IPS-11a (cell line): ENCODE results near the gene NECTIN3.

Experiments used
- H3K4me3 ChIP-seq: one replicate; pipeline ENCODE4 v1.5.1; 2013; ENCODE audit warnings: low read depth, low read length, control low read depth

NECTIN3 gene

GRCh38 chr3:111071257-111072030 lies at the start of gene NECTIN3:
NECTIN3 (plus strand) TSS chr3:111071816; CDS start chr3:111072018, 202 bp downstream.
- H3K4me3 ChIP-seq: peak within 1 kb of the TSS; percentile 90

- no peak overlapping the region for H3K4me3 ChIP-seq
Observed at GRCh38 chr3:111027868-111028267, 43.7 kb upstream of the NECTIN3 start.

GRCh38 chr3:111031538-111031937 lies 40.1 kb upstream of the NECTIN3 start:
- no peak overlapping the region for H3K4me3 ChIP-seq

GRCh38 chr3:111032677-111033076 lies 38.9 kb upstream of the NECTIN3 start:
- H3K4me3 ChIP-seq: no peak overlapping the region

DNA sequence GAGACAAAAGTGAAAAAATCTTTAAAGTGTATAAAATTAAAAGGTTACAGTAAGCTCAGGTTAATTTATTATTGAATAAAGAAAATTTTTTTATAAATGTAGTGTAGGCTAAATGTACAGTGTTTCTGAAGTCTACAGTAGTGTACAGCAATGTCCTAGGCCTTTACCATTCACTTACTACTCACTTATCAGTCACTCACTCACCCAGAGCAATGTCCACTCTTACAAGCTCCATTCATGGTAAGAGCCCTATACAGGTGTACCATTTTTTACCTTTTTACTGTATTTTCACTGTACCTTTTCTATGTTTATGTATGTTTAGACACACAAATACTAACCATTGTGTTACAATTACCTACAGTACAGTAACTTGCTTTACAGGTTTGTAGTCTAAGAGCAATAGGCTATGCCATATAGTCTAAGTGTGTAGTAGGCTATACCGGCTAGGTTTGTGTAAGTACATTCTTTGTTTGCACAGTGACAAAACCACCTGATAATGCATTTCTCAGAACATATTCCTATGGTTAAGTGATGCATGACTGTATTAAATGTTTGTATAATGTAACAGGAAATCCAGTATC lies 38.1 kb upstream of the NECTIN3 start:
- no peak overlapping the region for H3K4me3 ChIP-seq

DNA sequence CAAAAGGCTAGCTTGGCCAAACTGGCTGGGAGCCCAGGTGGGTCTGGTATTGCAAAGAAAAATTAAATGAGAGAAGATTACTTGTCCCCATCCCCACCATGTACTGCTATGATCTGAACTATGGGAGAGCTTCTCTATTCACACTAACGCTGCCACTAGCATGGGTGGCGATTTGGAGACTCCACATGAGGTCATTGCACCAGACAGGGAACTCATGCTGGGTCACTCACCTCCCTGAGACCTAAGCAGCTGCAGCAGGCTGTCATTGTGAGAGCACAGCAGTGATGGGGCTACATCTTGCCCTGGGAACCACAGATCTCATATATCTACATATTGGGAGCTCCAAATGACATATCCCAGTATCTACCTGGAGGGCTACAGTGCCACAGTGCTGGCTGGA lies 36.3 kb upstream of the NECTIN3 start:
- no peak overlapping the region for H3K4me3 ChIP-seq

DNA sequence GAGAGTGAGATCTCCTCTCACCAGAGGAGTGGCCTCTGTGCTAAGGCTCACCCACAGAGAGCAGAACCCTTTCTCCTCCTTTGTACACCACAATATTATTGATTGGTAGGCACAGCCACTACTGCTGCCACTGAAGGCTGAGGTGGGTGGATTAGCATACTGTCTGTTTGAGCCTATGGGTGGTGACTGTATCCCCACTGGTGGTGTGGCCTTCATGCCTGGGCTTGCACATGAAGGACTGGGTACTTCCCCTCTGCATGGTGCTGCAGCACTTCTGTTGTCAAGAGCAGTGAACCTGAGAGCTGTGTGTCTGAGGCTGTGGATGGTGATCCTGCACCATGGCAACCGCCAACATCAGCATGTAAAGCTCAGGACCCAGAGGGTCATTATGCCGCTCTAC lies 35.7 kb upstream of the NECTIN3 start:
- no peak overlapping the region for H3K4me3 ChIP-seq

DNA sequence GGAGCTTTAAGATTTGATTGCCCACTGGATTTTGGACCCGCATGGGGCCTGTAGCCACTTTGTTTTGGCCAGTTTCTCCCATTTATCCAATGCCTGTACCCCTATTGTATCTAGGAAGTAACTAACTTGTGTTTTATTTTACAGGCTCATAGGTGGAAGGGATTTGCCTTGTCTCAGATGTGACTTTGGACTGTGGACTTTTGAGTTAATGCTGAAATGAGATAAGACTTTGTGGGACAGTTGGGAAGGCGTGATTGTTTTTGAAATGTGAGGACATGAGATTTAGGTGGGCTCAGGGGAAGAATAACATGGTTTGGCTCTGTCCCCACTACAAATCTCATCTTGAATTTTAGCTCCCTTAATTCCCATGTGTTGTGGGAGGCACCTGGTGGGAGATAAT lies 30.7 kb upstream of the NECTIN3 start:
- H3K4me3 ChIP-seq: no peak overlapping the region

DNA sequence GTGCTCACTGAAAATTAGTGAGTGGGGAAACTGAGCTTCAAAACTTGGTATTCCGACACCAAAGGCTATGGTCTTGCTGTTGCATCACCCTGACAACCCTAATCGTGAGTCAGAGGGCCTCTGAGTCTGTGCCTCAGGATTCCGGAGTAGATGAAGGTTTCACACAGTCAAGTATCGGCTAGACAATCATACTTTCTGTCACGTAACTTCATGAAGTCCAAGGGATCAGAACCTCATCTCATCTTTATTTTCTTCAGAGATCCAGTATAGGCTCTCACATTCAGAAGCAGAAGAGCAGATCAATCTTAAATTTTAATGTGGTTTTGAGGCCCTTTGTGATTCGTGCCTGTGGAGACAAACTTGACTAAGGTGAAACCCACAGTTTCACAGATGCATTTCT lies 26.1 kb upstream of the NECTIN3 start:
- H3K4me3 ChIP-seq: no peak overlapping the region

DNA sequence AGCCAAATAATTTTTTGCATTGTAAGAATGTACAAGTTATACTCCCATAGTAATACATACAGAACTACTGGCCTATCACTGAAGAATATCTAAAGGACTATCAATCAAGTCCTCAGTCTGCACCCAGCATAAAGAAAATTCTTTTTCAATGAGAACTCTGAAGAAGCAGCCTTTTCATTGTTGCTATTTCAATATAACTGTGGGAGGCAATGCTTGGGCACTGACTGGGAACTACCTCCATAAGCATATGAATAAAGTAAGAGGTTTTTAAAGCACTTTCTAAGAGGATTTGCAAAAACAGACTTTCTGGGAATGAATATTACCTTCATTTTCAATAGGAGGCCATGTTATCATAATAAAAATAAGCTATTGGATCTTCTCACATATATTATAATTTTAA lies 24.6 kb upstream of the NECTIN3 start:
- H3K4me3 ChIP-seq: no peak overlapping the region

DNA sequence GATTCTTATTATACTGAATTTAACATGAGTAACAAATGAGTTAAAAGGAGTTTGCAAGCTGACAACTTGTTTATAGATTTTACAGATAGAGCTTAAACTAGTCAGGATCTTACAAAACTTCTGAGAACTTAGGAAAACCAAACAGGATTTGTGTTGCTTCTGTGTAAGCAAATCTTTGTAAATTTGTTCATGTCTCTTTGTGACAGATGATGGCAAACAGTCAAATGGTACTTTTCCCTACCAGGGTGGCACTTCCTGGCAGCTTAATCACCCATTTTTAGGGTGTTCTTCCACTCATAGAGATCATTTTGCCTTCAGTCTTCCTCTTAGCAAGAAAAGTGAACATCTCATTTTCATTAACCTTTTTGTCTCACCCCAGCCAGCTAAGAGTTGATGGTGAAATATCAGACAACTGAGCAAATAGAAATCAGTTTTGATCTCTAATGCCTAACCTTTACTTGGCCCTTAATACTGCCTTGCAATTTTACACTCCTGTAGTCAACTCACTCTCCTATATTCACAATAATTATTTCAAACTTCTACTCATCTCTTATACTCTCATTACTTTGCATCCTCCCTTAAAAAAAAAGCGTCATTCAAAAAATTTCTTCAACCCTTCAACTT lies 23.7 kb upstream of the NECTIN3 start:
- no peak overlapping the region for H3K4me3 ChIP-seq

GRCh38 chr3:111051354-111051753 lies 20.3 kb upstream of the NECTIN3 start:
- no peak overlapping the region for H3K4me3 ChIP-seq

GRCh38 chr3:111068574-111068973 lies 3.0 kb upstream of the NECTIN3 start:
- no peak overlapping the region for H3K4me3 ChIP-seq

GRCh38 chr3:111069974-111070771 lies 1.4 kb upstream of the NECTIN3 start:
- peak overlapping the region; percentile 80 for H3K4me3 ChIP-seq

- peak overlapping the region; percentile 80 for H3K4me3 ChIP-seq
Observed at GRCh38 chr3:111070772-111071256, 802 bp upstream of the NECTIN3 start.

GRCh38 chr3:111072031-111072921 lies 660 bp downstream of the NECTIN3 start:
- H3K4me3 ChIP-seq: peak overlapping the region; percentile 90

- H3K4me3 ChIP-seq: peak overlapping the region; percentile 90
Observed at GRCh38 chr3:111073218-111073617, 1.6 kb downstream of the NECTIN3 start.

DNA sequence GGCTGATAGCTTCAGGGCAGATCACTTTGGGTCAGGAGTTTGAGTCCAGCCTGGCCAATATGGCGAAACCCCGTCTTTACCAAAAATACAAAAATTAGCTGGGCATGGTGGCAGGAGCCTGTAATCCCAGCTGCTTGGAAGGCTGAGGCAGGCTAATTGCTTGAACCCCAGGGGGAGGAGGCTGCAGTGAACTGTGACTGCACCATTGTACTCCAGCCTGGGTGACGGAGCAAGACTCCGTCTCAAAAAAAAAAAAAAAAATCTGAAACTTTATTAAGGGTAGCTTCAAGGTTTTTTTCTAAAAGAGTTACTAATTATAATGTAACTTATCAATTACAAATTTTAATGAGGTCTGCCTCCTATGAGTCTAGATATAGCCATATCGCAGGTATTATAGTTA lies 5.1 kb downstream of the NECTIN3 start:
- H3K4me3 ChIP-seq: no peak overlapping the region

DNA sequence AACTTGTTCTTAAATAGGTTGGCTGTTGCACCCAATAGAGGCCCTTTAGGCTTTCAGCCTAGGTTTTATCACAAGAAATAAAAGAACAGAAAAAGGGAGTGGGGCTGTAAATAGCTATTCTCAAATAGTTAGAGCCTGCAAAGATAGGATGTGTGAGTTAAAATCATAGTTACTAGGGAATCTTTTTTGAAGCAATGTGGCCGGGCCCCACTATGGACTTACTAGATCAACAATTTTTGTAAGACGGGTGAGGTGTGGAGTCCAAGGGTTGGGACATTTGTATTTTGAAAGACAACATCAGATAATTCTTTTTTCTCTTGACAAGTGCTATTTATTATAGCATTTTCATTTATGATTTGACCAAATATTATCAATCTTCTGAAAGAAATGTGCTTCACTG lies 5.8 kb downstream of the NECTIN3 start:
- H3K4me3 ChIP-seq: no peak overlapping the region

GRCh38 chr3:111080413-111080812 lies 8.8 kb downstream of the NECTIN3 start:
- no peak overlapping the region for H3K4me3 ChIP-seq
